HCT116 (cell line): Measurements from ENCODE around the gene GNA12.

Experiments
- CBX3 ChIP-seq: IDR thresholded peaks from 2 replicates; pipeline ENCODE4 v1.6.1; 2012; ENCODE audit warnings: low read depth
- CEBPB ChIP-seq: IDR thresholded peaks from 2 replicates; pipeline ENCODE4 v1.6.1; 2012; ENCODE audit warnings: low read depth
- EZH2 ChIP-seq: fragments of 200-600 bp; sonication (generic); IDR thresholded peaks from 2 replicates; pipeline ENCODE4 v1.6.1; 2017; ENCODE audit warnings: antibody characterized with exemption, mixed run types
- POLR2A ChIP-seq: IDR thresholded peaks from 2 replicates; pipeline ENCODE4 v1.7.0; 2011; ENCODE audit warnings: borderline replicate concordance; ENCODE audit not compliant: insufficient read depth, insufficient read length; ENCODE audit errors: extremely low read depth
- POLR2AphosphoS5 ChIP-seq: IDR thresholded peaks from 2 replicates; pipeline ENCODE4 v1.6.1; 2011; ENCODE audit warnings: mild to moderate bottlenecking, low read depth, low read length, moderate library complexity
- RAD21 ChIP-seq: IDR thresholded peaks from 2 replicates; pipeline ENCODE4 v1.6.1; 2012; ENCODE audit warnings: low read depth, mild to moderate bottlenecking
- SRF ChIP-seq: IDR thresholded peaks from 2 replicates; pipeline ENCODE4 v1.6.1; 2012; ENCODE audit warnings: low read depth
- ZNF274 ChIP-seq: fragments of 200-500 bp; sonication (Bioruptor generic); IDR thresholded peaks from 2 replicates; pipeline ENCODE4 v1.6.1; 2014; ENCODE audit warnings: mild to moderate bottlenecking, low read depth, low read length, inconsistent platforms
- TF ChIP-seq, protein P1 (sequence below), 3 experiments: fragments of 200-600 bp in 1 of 3; sonication (generic) in 1 of 3; IDR thresholded peaks in 2 of 3; conservative IDR thresholded peaks in 1 of 3; 2 replicates each; pipeline ENCODE4 v1.5.1; 2012 to 2017; ENCODE audit warnings: low read depth in 2 of 3, low read length in 2 of 3, antibody characterized with exemption in 1 of 3, borderline replicate concordance in 1 of 3, control low read depth in 1 of 3, mild to moderate bottlenecking in 1 of 3, mixed read lengths in 1 of 3, mixed run types in 1 of 3, moderate library complexity in 1 of 3; ENCODE audit not compliant: insufficient read depth in 1 of 3
- TF ChIP-seq, protein P2 (sequence below): IDR thresholded peaks from 2 replicates; pipeline ENCODE4 v1.6.1; 2011; ENCODE audit warnings: mild to moderate bottlenecking, low read length, moderate library complexity; ENCODE audit not compliant: insufficient replicate concordance; ENCODE audit errors: extremely low read depth
- TF ChIP-seq, protein P3 (sequence below): IDR thresholded peaks from 2 replicates; pipeline ENCODE4 v1.6.1; 2012
- TF ChIP-seq, protein P4 (sequence below): IDR thresholded peaks from 2 replicates; pipeline ENCODE4 v1.6.1; 2012; ENCODE audit warnings: low read depth

DNA sequence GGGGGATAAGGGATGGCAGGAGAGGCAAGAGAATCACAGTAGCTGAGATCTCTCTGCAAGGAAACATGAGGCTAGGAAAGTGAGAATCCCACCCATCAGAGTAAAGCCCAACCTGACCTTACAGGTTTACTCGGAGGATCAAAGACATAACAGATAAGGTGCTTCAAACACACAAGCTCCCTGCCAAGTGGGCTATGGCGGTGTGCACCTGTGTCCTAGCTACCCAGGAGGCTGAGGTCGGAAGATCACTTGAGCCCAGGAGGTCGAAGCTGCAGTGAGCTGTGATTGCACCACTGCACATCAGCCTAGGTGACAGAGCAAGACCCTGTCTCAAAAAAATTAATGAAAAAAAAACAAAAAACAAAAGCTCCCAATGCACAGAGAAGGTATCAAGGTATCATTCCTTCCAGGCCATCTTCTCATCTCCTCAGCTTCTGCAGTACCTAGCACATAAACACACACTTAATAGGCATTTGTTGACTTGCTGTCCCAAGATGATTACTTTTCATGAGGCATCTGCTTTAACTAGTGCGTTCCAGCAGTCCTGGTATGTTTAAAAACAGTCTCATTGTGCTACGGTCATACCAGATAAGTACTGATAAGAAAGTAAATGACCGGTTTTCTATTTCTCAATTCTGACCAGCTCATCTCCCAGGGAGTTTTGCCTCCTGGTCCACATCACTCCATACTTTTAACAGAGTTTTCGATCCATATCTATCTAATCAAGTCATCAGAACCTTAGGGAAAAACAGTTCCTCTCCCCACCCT is 13.3 kb downstream of the GNA12 start:
- TF ChIP-seq EZH2, result no peak
- no peak for TF ChIP-seq CEBPB
- TF ChIP-seq, protein P1, sequence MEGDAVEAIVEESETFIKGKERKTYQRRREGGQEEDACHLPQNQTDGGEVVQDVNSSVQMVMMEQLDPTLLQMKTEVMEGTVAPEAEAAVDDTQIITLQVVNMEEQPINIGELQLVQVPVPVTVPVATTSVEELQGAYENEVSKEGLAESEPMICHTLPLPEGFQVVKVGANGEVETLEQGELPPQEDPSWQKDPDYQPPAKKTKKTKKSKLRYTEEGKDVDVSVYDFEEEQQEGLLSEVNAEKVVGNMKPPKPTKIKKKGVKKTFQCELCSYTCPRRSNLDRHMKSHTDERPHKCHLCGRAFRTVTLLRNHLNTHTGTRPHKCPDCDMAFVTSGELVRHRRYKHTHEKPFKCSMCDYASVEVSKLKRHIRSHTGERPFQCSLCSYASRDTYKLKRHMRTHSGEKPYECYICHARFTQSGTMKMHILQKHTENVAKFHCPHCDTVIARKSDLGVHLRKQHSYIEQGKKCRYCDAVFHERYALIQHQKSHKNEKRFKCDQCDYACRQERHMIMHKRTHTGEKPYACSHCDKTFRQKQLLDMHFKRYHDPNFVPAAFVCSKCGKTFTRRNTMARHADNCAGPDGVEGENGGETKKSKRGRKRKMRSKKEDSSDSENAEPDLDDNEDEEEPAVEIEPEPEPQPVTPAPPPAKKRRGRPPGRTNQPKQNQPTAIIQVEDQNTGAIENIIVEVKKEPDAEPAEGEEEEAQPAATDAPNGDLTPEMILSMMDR (IDR thresholded peaks at IDR 0.05 in 2 of 3, conservative IDR thresholded peaks at IDR 0.05 in 1 of 3; ENCODE audit: borderline replicate concordance in 1 of 3, insufficient read depth in 1 of 3, low read depth in 2 of 3, low read length in 2 of 3), result no peak
- TF ChIP-seq, protein P2, sequence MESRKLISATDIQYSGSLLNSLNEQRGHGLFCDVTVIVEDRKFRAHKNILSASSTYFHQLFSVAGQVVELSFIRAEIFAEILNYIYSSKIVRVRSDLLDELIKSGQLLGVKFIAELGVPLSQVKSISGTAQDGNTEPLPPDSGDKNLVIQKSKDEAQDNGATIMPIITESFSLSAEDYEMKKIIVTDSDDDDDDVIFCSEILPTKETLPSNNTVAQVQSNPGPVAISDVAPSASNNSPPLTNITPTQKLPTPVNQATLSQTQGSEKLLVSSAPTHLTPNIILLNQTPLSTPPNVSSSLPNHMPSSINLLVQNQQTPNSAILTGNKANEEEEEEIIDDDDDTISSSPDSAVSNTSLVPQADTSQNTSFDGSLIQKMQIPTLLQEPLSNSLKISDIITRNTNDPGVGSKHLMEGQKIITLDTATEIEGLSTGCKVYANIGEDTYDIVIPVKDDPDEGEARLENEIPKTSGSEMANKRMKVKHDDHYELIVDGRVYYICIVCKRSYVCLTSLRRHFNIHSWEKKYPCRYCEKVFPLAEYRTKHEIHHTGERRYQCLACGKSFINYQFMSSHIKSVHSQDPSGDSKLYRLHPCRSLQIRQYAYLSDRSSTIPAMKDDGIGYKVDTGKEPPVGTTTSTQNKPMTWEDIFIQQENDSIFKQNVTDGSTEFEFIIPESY, result no peak
- TF ChIP-seq, protein P3, sequence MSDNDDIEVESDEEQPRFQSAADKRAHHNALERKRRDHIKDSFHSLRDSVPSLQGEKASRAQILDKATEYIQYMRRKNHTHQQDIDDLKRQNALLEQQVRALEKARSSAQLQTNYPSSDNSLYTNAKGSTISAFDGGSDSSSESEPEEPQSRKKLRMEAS, result no peak
- TF ChIP-seq ZNF274, result no peak
- TF ChIP-seq POLR2A, result no peak
- no peak for TF ChIP-seq SRF
- TF ChIP-seq, protein P4, sequence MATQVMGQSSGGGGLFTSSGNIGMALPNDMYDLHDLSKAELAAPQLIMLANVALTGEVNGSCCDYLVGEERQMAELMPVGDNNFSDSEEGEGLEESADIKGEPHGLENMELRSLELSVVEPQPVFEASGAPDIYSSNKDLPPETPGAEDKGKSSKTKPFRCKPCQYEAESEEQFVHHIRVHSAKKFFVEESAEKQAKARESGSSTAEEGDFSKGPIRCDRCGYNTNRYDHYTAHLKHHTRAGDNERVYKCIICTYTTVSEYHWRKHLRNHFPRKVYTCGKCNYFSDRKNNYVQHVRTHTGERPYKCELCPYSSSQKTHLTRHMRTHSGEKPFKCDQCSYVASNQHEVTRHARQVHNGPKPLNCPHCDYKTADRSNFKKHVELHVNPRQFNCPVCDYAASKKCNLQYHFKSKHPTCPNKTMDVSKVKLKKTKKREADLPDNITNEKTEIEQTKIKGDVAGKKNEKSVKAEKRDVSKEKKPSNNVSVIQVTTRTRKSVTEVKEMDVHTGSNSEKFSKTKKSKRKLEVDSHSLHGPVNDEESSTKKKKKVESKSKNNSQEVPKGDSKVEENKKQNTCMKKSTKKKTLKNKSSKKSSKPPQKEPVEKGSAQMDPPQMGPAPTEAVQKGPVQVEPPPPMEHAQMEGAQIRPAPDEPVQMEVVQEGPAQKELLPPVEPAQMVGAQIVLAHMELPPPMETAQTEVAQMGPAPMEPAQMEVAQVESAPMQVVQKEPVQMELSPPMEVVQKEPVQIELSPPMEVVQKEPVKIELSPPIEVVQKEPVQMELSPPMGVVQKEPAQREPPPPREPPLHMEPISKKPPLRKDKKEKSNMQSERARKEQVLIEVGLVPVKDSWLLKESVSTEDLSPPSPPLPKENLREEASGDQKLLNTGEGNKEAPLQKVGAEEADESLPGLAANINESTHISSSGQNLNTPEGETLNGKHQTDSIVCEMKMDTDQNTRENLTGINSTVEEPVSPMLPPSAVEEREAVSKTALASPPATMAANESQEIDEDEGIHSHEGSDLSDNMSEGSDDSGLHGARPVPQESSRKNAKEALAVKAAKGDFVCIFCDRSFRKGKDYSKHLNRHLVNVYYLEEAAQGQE, result no peak
- TF ChIP-seq RAD21, result no peak
- no peak for TF ChIP-seq POLR2AphosphoS5
- no peak for TF ChIP-seq CBX3
